A673 (cell line): ENCODE results near the gene PDCD6IP.

Experiments used
- EZH2 ChIP-seq: fragments of 200-600 bp; sonication (generic); IDR thresholded peaks from 2 replicates; pipeline ENCODE4 v1.6.1; 2017; ENCODE audit warnings: borderline replicate concordance, low read depth, mild to moderate bottlenecking, mixed read lengths, antibody characterized with exemption, low read length; ENCODE audit not compliant: poor library complexity, severe bottlenecking
- TF ChIP-seq, protein P1 (sequence below): fragments of 300-800, 200-600 bp; sonication (generic); conservative IDR thresholded peaks from 2 replicates; pipeline ENCODE4 v1.5.1; 2017; ENCODE audit warnings: low read depth, mild to moderate bottlenecking, antibody characterized with exemption, low read length, moderate library complexity, mixed read lengths

DNA sequence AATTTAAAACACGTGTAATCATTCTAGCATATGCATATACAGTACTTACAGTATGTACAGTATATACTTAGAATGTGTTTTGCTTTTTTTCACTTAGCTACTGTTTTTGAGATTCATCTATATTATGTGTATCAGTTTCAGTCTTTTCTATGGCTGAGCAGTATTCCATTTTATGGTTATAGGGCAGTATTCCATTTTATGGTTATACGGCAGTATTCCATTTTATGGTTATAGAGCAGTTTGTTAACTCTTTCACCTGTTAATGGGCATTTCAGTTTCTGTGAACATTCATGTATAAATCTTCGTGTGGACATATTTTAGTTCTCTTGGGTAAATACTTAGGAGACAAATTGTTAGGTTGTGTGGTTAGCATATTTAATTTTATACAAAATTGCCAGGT lies 40.9 kb downstream of the PDCD6IP start:
- TF ChIP-seq, protein P1, sequence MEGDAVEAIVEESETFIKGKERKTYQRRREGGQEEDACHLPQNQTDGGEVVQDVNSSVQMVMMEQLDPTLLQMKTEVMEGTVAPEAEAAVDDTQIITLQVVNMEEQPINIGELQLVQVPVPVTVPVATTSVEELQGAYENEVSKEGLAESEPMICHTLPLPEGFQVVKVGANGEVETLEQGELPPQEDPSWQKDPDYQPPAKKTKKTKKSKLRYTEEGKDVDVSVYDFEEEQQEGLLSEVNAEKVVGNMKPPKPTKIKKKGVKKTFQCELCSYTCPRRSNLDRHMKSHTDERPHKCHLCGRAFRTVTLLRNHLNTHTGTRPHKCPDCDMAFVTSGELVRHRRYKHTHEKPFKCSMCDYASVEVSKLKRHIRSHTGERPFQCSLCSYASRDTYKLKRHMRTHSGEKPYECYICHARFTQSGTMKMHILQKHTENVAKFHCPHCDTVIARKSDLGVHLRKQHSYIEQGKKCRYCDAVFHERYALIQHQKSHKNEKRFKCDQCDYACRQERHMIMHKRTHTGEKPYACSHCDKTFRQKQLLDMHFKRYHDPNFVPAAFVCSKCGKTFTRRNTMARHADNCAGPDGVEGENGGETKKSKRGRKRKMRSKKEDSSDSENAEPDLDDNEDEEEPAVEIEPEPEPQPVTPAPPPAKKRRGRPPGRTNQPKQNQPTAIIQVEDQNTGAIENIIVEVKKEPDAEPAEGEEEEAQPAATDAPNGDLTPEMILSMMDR = no peak
- TF ChIP-seq EZH2 = no peak
